GM18519 (cell line): ENCODE measurements around the gene XKR7.

ENCODE experiments used
- ATAC-seq: cut with Tn5 transposase; IDR thresholded peaks from one replicate; pipeline ENCODE4 v1.9.1; 2021; ENCODE audit warnings: mild to moderate bottlenecking, moderate library complexity; ENCODE audit not compliant: unreplicated experiment, low FRiP score

Gene XKR7

DNA sequence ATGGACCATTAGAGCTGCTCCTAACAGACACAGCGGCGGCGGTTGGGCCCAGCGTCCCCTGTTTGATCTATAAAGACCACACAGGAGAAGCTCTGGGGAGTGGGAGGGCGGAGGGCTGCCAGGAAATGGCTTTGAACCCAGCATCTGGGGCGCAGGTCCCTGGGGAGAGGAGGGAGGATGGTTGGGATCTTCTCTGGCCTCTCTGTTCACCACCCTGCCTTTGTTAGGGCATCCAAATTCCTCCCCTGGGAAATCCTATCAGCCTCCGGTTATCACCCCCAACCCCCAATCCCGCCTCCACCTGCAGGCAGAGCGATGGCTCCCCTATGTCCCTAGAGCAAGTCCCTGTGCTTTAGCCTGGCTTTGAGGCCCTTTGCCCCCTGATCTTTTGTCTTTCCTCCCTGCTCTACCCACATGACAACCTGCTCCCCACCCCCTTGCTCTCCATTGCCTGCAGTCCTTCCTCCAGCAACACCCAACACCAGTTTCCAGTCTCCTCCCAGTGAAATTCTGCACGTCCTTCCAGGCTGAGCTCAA, 7.1 kb downstream of the XKR7 start:
- ATAC-seq = no peak

DNA sequence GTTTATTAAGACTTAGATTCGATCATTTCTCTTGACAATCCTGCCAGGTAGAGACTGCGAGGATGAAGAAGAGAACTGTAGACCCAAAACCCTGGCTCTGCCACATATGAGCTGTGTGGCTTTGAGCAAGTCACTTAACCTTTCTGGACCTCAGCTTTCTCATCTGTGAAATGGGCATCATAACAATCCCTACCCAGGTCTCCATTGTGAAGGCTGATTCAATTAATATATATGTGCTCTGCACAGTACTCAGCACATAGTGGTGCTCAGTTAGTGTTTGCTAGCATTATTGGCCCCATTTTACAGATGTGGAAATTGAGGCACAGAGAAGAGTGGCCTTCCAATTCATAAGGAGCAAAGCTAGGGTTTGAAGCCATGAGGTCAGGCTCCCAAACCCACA, 7.9 kb downstream of the XKR7 start:
- ATAC-seq = no peak

DNA sequence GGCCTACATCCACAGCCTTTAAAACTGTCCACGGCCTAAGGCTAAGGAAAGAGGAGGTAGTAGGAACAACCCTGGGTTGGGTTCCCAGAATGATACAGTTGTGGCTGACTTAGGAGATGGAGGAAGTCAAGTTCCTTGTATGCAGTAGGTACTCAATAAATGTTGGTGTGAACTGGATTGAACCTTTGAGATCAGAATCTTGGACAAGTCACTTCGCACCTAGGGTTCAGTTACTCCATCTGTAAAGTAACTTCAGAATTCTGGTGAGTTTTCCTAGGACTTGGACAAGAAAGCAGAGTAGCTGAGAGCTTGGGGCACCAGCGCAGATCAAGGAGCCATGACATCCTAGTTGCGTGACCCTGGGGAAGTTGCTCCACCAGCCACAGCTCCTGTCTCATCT, 9.1 kb downstream of the XKR7 start:
- no peak for ATAC-seq

DNA sequence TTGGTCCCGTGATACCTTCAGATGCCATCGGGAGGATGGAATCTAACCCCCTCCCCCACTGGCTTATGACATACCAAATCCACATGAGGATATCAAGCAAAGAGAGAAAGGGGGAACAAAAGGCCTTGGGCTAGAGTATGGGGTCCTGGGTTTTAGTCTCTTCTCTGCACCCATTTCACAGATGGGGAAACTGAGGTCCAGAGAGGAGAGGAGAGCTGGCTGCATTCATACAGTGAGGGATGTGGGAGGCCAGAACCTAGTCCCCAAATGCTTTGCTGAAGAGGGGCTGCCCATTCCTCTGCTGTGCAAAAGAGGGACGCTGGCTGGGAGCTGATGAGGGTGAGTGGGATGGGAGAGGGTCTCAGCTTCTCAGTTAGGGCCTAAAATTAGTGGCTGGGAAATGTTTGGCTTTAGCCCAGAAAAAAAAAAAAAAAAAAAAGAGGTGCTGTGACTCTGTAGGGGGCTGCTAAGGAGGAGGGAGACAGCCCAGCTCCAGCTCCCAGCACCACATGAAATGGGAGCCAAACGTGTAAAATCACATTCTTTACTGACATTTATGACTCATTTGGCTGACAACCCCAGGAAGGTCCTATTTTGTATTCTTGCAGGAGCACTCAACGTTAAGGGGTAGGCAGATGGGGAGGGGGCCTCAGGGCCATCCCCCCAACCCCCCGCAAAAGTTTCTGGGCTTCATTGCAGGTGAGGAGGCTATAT, 11.9 kb downstream of the XKR7 start:
- no peak for ATAC-seq

DNA sequence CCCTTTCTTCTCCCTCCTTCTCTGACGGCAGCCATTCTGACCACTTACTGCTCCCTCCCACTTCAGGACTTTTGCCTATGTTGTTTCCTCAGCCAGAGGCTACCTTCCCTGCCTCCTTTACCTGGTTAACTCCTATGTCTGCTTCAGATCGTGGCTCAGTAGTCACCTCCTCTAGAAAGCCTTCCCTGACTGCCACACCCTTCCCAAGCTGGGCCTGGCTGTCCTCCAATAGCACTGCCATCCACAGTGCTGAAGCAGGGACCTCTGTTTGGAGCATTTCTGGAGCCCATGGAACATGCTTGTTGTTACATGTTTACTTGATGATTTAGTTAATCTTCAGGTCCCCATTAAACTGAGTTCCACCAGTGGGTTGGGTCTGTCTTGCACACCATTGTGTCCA, 13.8 kb downstream of the XKR7 start:
- ATAC-seq = no peak

- ATAC-seq = no peak
Observed at GRCh38 chr20:31984981-31985471, 17.1 kb downstream of the XKR7 start.

DNA sequence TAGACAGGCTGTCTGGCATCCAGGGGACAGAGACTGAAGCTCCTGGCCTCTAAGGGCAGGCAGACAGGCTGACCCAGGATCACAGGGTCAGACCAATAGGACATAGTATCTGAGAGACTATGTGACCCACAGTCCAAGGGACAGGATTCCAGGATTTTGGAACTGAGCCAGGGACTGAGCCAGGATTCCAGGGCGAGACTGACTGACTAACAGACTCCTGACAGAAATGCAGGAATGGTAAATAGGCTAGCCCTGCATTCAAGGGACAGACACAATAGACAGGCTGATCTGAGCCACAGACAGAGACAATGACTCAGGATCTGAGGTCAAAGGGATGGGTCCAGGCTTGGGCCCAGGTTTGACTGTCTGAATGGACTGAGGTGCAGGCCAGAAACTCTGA, 19.8 kb downstream of the XKR7 start:
- no peak for ATAC-seq

GRCh38 chr20:31988430-31989015, 20.6 kb downstream of the XKR7 start:
- no peak for ATAC-seq

DNA sequence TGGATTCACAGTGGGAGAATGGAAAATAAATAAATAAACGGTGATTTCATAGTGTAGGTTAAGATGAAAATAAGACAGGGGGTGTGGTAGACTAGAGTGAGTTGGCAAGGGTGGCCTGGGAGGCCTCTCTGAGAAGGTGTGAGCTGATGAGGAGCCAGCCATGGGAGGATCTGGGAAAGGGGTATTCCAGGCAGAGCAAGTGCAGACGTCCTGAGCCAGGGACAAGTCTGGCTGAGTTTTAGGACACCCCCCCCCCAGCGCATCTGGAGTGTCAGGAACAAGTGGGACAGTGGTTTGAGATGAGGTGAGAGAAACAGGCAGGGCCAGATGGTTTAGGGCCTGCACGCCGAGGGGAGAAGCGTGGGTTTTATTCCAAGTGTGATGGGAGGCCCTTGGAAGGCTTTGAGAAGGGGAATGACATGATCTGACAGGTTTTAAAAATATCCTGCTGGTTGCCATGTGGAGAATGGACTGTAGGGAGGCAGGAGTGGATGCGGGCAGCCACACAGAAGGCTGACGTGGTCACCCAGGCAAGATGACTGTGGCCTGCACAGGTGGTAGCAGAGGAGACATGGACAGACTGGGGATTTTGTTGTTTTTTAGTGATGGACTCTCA, 21.2 kb downstream of the XKR7 start:
- no peak for ATAC-seq

- ATAC-seq = no peak
Observed at GRCh38 chr20:31990641-31991338, 22.8 kb downstream of the XKR7 start.

DNA sequence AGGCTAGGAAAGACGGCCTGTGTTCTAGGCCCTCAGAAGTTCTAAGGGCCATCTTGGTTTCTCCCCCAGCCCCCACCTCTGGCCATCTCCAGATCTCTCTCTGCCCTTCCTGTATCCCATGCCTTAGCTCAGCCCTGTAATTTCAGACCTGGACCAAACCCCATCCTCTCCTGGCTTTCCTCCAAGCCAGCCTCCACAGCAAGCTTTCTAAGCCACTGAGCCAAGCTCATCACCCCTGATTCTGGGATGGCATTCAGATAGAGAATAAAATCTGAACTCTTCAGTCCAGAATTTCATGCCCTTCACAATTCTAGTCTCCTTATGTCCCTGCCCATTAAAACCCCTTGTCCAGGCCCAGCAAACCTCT, 23.4 kb downstream of the XKR7 start:
- ATAC-seq = no peak

GRCh38 chr20:31992086-31992485, 24.1 kb downstream of the XKR7 start:
- ATAC-seq = no peak

DNA sequence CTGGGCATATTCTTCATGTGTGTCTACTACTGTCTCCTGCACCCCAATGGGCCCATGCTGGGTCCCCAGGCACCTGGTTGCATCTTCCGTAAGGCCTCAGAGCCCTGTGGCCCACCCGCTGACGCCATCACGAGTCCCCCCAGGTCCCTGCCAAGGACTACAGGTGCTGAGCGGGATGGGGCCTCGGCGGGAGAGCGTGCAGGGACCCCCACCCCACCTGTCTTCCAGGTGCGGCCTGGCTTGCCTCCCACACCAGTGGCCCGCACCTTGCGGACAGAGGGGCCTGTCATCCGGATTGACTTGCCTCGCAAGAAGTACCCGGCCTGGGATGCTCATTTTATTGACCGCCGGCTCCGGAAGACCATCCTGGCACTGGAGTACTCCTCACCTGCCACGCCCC, 29.0 kb downstream of the XKR7 start:
- ATAC-seq = no peak

DNA sequence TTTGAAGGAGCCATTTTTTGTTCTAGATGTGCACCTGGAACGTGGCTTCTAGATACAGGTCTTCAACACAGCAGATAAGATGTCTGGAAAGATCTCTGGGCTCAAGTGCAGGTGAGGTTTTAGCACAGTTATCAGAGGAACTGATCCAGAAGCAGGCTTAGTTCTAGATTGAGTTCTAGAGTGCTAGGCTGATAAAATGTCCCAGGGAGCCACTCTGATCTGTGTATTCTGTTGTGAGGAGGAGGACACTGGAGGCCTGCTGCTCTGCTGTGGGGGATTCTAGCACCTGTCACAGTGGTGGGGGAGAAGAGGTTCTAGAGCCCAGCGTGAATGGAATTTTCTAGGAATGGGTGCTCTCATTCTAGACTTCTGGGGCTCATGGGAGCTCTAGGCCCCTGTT, 30.3 kb downstream of the XKR7 start:
- ATAC-seq = no peak

- ATAC-seq = no peak
Observed at GRCh38 chr20:32003325-32003724, 35.4 kb downstream of the XKR7 start.

DNA sequence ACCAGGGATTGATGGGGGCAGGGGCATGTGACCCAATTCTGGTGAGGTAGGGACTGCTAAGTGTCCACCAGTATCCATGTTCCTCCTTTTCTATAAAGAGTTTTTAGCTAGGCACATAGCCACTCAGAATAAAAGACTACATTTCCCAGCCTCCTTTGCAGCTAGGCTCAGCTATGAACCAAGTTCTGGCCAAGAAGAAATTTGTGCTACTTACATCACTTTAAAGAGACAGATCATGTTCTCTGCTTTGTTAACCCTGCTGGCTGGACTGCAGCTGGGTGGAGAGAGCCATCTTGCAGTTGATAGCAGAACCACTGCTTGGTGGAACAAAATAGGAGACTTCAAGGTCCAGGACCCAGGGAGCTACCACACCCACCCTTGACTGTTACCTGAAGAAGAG, 37.0 kb downstream of the XKR7 start:
- no peak for ATAC-seq

DNA sequence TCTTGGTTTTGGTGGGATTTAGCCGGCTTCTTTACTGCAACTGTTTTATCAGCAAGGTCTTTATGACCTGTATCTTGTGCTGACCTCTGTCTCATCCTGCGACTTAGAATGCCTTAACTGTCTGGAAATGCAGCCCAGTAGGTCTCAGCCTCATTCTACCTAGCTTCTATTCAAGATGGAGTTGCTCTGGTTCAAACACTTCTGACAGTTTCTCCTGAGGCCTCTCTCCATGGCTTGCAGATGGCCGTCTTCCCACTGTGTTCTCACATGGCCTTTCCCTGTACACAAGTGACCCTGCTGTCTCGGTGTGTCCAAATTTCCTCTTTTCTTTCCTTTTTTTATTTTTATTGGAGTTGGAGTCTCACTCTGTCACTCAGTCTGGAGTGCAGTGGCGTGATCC, 38.1 kb downstream of the XKR7 start:
- no peak for ATAC-seq

DNA sequence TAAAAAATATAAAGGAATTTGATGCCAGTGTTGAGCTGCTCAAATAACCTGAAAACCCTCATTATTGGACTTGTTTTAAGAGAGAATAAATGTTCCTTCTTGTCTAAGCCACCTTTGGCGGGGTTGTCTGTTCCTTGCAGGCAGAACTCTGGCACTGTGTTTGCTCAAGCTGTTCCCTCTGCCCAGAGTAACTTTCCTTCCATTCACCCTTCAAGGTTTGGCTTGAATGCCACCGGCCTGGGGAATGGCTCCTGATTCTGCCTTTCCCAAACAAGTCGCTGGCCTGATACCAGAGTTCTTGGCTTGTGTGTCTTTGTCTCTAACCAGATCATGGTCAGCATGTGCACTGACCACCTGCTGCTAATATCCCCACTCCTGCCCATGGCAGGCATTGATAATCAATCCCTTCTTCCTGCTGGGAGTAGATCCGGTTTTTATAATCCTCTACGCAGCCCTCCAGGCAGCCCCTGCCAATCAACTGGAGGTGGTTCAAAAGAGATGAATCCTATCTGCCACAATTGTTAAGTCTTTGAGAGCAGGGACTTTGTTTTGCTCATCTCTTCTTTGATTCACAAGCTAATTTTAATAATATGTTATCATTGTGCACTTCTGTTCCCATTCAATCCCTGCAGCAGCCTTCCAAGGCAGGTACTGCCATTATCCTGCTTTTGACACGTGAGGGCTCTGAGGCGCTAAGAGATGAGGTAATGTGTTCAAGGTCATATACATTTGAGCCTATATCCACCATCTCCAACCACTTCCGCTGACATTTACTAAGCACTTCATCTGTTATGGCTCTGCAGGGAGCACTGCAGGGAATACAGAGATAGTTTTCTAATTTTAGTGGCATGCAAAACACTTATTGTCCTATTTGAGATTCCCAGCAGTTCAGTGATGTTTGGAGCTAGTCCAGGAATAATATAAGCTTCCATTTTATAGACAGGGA, 39.2 kb downstream of the XKR7 start:
- no peak for ATAC-seq

- no peak for ATAC-seq
Observed at GRCh38 chr20:32007787-32008616, 40.1 kb downstream of the XKR7 start.
